MM.1S (cell line): ENCODE measurements around the gene LAMP5.

Experiments used
- DNase-seq: peaks from one replicate; pipeline ENCODE4 v3.0.0-alpha.2; 2015
- H2AFZ ChIP-seq: fragments of 300-600 bp; sonication (generic); 2 replicates; pipeline ENCODE4 v1.6.0; 2016; ENCODE audit warnings: antibody characterized with exemption, low read length
- H3F3A ChIP-seq: fragments of 300-600 bp; sonication (generic); 2 replicates; pipeline ENCODE4 v1.6.1; 2016; ENCODE audit warnings: mild to moderate bottlenecking, antibody characterized with exemption, low read length, moderate library complexity, mixed read lengths; ENCODE audit not compliant: insufficient read depth
- H3K27ac ChIP-seq: fragments of 300-600 bp; sonication (generic); 2 replicates; pipeline ENCODE4 v1.5.1; 2016; ENCODE audit warnings: mild to moderate bottlenecking, low read length
- H3K27me3 ChIP-seq: fragments of 300-600 bp; sonication (generic); replicated peaks from 2 replicates; pipeline ENCODE4 v1.6.0; 2016; ENCODE audit warnings: low read length; ENCODE audit not compliant: insufficient read depth
- H3K36me3 ChIP-seq: fragments of 300-600 bp; sonication (generic); replicated peaks from 2 replicates; pipeline ENCODE4 v1.6.1; 2016; ENCODE audit warnings: mild to moderate bottlenecking, low read length, mixed read lengths; ENCODE audit not compliant: insufficient read depth
- H3K4me1 ChIP-seq: fragments of 300-600 bp; sonication (generic); 2 replicates; pipeline ENCODE4 v1.6.1; 2016; ENCODE audit warnings: low read length, mixed read lengths
- H3K4me2 ChIP-seq: fragments of 300-600 bp; sonication (generic); 2 replicates; pipeline ENCODE4 v1.6.0; 2016; ENCODE audit warnings: low read depth, low read length
- H3K4me3 ChIP-seq: fragments of 300-600 bp; sonication (generic); 2 replicates; pipeline ENCODE4 v1.5.1; 2016; ENCODE audit warnings: low read length, mixed read lengths
- H3K79me2 ChIP-seq: fragments of 300-600 bp; sonication (generic); 2 replicates; pipeline ENCODE4 v1.6.1; 2016; ENCODE audit warnings: mixed run types, low read length, mixed read lengths
- H3K9ac ChIP-seq: fragments of 300-600 bp; sonication (generic); 2 replicates; pipeline ENCODE4 v1.6.1; 2016; ENCODE audit warnings: low read length, mixed read lengths
- H3K9me2 ChIP-seq: fragments of 300-600 bp; sonication (generic); replicated peaks from 2 replicates; pipeline ENCODE4 v1.6.1; 2016; ENCODE audit warnings: mild to moderate bottlenecking, low read length, mixed read lengths; ENCODE audit not compliant: insufficient read depth
- H3K9me3 ChIP-seq: fragments of 300-600 bp; sonication (generic); replicated peaks from 2 replicates; pipeline ENCODE4 v1.6.1; 2016; ENCODE audit warnings: mild to moderate bottlenecking, low read length, mixed read lengths; ENCODE audit not compliant: insufficient read depth
- H4K20me1 ChIP-seq: fragments of 300-600 bp; sonication (generic); 2 replicates; pipeline ENCODE4 v1.6.1; 2016; ENCODE audit warnings: mild to moderate bottlenecking, low read length, moderate library complexity, mixed read lengths; ENCODE audit not compliant: insufficient read depth
- CTCF ChIP-seq: fragments of 300-600 bp; sonication (generic); IDR thresholded peaks from 2 replicates; pipeline ENCODE4 v1.5.1; 2016; ENCODE audit warnings: antibody characterized with exemption, low read length, mixed read lengths
- EZH2 ChIP-seq: fragments of 300-600 bp; sonication (generic); optimal IDR thresholded peaks from 2 replicates; pipeline ENCODE3; 2017; ENCODE audit warnings: low read depth, mild to moderate bottlenecking, antibody characterized with exemption, low read length, mixed read lengths
- EZH2phosphoT487 ChIP-seq: fragments of 300-600 bp; sonication (generic); IDR thresholded peaks from 2 replicates; pipeline ENCODE4 v1.6.1; 2018; ENCODE audit warnings: antibody characterized with exemption, low read length

LAMP5 gene

DNA sequence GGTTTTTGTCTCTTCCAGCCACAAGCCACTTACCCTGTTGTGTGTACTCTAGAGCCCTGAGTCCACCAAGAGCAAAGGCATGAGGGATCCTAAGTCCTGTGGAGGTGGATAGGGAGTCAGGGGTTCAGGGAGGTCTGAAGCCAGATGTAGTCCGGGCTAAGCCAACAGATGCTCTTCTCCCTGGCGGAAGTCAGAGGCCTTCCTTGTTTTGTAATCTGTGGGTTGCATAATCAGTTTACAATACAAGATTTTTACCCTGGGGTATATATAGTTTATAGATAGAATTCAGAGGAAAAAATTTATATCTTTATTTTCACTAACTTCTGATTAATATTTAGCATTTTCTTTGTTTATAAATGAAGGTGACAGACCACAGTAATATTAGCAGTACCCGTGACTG, 9.2 kb downstream of the LAMP5 start:
- no peak overlapping the region for H3K9ac ChIP-seq
- no peak overlapping the region for H3K4me2 ChIP-seq
- no peaks in the 10 kb centered on the region for H3K9me3 ChIP-seq
- peaks cover 27% of the 10 kb centered on the region for H3F3A ChIP-seq
- H3K9me2 ChIP-seq = no peaks in the 10 kb centered on the region
- H3K36me3 ChIP-seq = peaks cover 34% of the 10 kb centered on the region
- no peak overlapping the region for H2AFZ ChIP-seq
- H3K4me1 ChIP-seq = peaks cover 15% of the 10 kb centered on the region; the same call in 1 of the 2 replicates
- DNase-seq = no peak
- no peak for TF ChIP-seq EZH2phosphoT487
- no peak for TF ChIP-seq CTCF
- TF ChIP-seq EZH2 = no peak
- H3K27ac ChIP-seq = no peak overlapping the region
- 0 out of 2 replicates have a peak, but pooled peaks cover 3% of the 10 kb centered on the region for H4K20me1 ChIP-seq
- no peaks in the 10 kb centered on the region for H3K27me3 ChIP-seq
- H3K4me3 ChIP-seq = no peak overlapping the region
- H3K79me2 ChIP-seq = peaks cover 90% of the 10 kb centered on the region

DNA sequence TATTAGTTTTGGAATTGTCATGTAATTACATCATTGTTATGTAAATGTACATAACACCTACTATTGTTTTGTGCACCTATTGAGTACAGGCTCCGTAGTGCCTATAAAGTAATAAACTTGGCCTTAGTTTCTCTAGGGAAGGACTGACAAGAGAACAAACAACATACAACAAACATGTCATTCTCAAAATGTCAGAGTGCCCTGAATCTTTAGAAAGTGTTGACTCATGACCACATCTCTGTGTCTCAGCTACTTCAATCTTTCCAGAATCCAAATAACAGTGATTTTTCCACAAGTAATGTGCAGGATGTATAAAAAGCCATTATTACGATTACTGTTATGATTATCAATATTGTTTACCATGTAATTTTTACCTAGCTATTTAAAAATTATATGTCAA, 17.2 kb downstream of the LAMP5 start:
- H3K27me3 ChIP-seq = no peaks in the 10 kb centered on the region
- TF ChIP-seq CTCF (no peak), EZH2phosphoT487 (no peak), EZH2 (no peak)
- DNase-seq = no peak
- H2AFZ ChIP-seq = no peak overlapping the region
- no peak overlapping the region for H3K4me3 ChIP-seq
- H3K9me2 ChIP-seq = no peaks in the 10 kb centered on the region
- no peaks in the 10 kb centered on the region for H4K20me1 ChIP-seq
- no peaks in the 10 kb centered on the region for H3K4me1 ChIP-seq
- peaks cover 44% of the 10 kb centered on the region for H3F3A ChIP-seq
- peaks cover 35% of the 10 kb centered on the region for H3K36me3 ChIP-seq
- H3K9me3 ChIP-seq = no peaks in the 10 kb centered on the region
- H3K79me2 ChIP-seq = peaks cover 13% of the 10 kb centered on the region; the same call in 1 of the 2 replicates
- H3K9ac ChIP-seq = no peak overlapping the region
- H3K4me2 ChIP-seq = no peak overlapping the region
- H3K27ac ChIP-seq = no peak overlapping the region; the same call in 1 of the 2 replicates

DNA sequence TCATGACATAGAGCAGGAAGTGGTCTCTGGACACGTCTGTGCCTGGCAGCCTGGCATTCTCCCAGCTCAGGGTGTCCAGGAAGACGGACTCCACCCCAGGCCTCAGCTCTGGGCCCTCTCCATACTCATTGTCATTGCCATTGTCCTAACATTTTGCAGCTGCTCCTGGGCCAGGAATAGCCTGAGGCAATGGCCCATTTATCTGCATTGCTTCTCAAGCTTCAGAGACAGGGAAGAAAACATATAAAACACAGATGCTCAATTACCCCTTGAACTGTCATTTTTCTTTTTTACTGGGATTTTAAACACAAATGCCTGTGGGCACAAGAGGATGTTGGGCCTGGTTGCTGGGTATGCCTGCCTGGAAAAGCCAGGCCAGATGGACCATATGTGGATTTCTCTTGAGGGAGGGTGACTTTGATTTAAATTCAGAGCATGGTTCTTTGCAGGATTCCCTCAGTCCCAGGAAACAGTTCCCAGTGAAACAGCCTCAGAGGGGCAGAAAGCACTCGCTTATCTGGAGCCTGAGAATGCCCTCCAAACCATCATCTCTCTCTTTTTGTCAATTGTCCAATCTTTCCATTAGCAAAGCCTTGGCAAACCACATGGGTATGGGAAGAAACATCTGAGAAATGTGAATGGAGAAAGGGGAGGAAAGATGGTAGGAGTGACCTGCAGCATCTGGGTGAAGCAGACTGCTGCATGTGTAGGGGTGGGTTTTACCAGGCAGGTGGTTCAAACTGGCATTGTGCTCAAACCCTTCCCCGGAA, 17.9 kb downstream of the LAMP5 start:
- TF ChIP-seq EZH2phosphoT487 = no peak
- no peak for DNase-seq
- no peaks in the 10 kb centered on the region for H3K9me2 ChIP-seq
- H3K79me2 ChIP-seq = peaks cover 9% of the 10 kb centered on the region; the same call in 1 of the 2 replicates
- no peak overlapping the region for H3K4me2 ChIP-seq
- H4K20me1 ChIP-seq = no peaks in the 10 kb centered on the region
- H3K36me3 ChIP-seq = peaks cover 31% of the 10 kb centered on the region
- peaks cover 41% of the 10 kb centered on the region for H3F3A ChIP-seq
- no peak overlapping the region for H3K27ac ChIP-seq
- no peak overlapping the region for H2AFZ ChIP-seq
- no peaks in the 10 kb centered on the region for H3K27me3 ChIP-seq
- H3K9ac ChIP-seq = no peak overlapping the region
- H3K4me1 ChIP-seq = no peaks in the 10 kb centered on the region
- H3K9me3 ChIP-seq = no peaks in the 10 kb centered on the region
- no peak overlapping the region for H3K4me3 ChIP-seq

- no peak overlapping the region for H3K4me3 ChIP-seq
- no peak for TF ChIP-seq EZH2
- TF ChIP-seq EZH2phosphoT487 = no peak
- TF ChIP-seq CTCF = no peak
- no peaks in the 10 kb centered on the region for H3K27me3 ChIP-seq
- no peak overlapping the region for H2AFZ ChIP-seq
- H3K4me1 ChIP-seq = no peaks in the 10 kb centered on the region
- no peaks in the 10 kb centered on the region for H3K79me2 ChIP-seq
- H4K20me1 ChIP-seq = no peaks in the 10 kb centered on the region
- no peaks in the 10 kb centered on the region for H3K9me2 ChIP-seq
- H3K27ac ChIP-seq = no peak overlapping the region
- peaks cover 30% of the 10 kb centered on the region for H3F3A ChIP-seq
- H3K9me3 ChIP-seq = no peaks in the 10 kb centered on the region
- DNase-seq = no peak
- H3K36me3 ChIP-seq = peaks cover 15% of the 10 kb centered on the region
- H3K9ac ChIP-seq = no peak overlapping the region
- no peak overlapping the region for H3K4me2 ChIP-seq
These were observed 19.6 kb downstream of the LAMP5 start for GRCh38 chr20:9534025-9534424.
